ENCODE data around the gene CHCHD10. TPM values are rescaled to one million over a fixed set of nuclear protein-coding genes. Genes with fewer than 3 reads are reported as not detected.

CHCHD10 gene
- 178 and 189 TPM in 2 replicates for total RNA-seq (2022)
- Bru-seq, nascent RNA, result percentile 69 among the genes with signal in this experiment
- BruChase-seq, experiment 1, labeled RNA remaining after a 2-hour chase, result percentile 49 among the genes with signal in this experiment
- percentile 58 among the genes with signal in this experiment for BruChase-seq, experiment 2, labeled RNA remaining after a 6-hour chase
- long read RNA-seq, transcript CHCHD10-202 (4 exons, 1,171 nt), result major isoform, 55 of 57 reads
- long read RNA-seq, partial matches to known transcripts, result 0 of 57 reads
- long read RNA-seq, other reads (novel, unspliced or antisense), result 0 of 57 reads

DNA sequence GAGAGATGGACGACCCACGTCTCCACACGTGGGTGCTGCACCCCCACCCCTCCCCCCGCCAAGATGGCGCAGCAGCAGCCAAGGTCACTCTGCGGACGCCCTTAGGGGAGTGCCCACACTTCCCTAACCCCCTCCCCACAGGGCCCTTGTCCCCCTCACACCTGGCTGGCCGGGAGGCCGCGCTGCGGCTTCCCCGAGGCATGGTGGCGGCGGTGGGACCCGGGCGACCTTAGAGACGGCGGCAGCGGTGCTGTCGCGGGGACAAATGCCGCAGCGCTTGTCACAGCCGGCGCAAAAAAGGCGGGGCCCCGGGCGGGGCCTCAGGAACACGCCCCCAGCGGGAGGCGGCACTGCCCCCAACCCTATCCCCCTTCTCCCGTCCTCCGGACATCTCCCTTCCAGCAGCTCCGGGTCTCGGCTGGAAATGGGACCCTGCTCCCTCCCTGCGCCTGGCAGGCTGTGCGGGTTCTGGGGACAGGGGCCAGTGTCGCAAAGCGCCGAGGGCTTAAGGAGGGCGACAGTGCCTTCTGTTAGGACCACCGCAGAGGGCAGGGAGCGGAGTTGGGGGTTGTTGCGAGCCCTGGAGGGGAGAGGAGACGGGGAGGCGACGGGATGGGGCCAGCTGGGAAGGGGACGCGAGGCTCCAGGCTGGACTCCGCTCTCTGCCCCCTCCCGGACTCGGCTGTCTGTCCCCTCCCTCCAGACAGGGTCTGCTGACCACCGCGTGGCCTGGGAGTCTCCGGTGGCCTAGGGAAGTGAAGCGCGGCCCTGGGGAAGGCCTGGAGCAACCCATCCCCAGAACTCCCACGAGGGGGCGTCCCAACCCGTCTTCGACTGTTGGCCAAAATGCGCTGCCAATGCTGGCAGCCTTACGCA, at the start of gene CHCHD10:
Gene CHCHD10 (minus strand): TSS at position 300 of the 876 bp plus-strand sequence. CDS start 98 bp downstream, at position 202.
- peak within 1 kb of the TSS; percentile 87 for H3K4me3 Mint-ChIP-seq (ENCODE audit: unreplicated experiment)
- Histone ChIP-seq H3K4me1 (peaks cover 22% of the 10 kb centered on the region), H3K9me3 (no peaks in the 10 kb centered on the region), H3K27me3 (replicated peaks; ENCODE audit: control insufficient read depth, insufficient read depth, low read length) (no peaks in the 10 kb centered on the region), H3K36me3 (ENCODE audit: control insufficient read depth, insufficient read depth, low read length) (peaks cover 1% of the 10 kb centered on the region), H3K4me3 (ENCODE audit: low read depth, low read length) (peak within 1 kb of the TSS; percentile 75)
- TF ChIP-seq, protein P1, sequence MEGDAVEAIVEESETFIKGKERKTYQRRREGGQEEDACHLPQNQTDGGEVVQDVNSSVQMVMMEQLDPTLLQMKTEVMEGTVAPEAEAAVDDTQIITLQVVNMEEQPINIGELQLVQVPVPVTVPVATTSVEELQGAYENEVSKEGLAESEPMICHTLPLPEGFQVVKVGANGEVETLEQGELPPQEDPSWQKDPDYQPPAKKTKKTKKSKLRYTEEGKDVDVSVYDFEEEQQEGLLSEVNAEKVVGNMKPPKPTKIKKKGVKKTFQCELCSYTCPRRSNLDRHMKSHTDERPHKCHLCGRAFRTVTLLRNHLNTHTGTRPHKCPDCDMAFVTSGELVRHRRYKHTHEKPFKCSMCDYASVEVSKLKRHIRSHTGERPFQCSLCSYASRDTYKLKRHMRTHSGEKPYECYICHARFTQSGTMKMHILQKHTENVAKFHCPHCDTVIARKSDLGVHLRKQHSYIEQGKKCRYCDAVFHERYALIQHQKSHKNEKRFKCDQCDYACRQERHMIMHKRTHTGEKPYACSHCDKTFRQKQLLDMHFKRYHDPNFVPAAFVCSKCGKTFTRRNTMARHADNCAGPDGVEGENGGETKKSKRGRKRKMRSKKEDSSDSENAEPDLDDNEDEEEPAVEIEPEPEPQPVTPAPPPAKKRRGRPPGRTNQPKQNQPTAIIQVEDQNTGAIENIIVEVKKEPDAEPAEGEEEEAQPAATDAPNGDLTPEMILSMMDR (IDR thresholded peaks at IDR 0.05; ENCODE audit: insufficient read depth in 1 of 2, low read depth in 1 of 2, low read length in 1 of 2, severe bottlenecking in 1 of 2, unreplicated experiment in 1 of 2), result peak; percentile 83 to 84
- ChIA-PET CTCF (interaction anchor here (0.7 to 1.1 kb wide), 5 partner anchors 10 to 90 kb away, joined by 3 to 4 read pairs (median 3); partner anchors contain the start of genes SLC2A11 and ZNF70), POLR2A (interaction anchor here (0.7 to 1.9 kb wide), 3 partner anchors 17 to 89 kb away, joined by 4 to 20 read pairs (median 10); partner anchors contain the start of genes SLC2A11 and ZNF70)
- peaks cover 11% of the 10 kb centered on the region for H3K36me3 Mint-ChIP-seq (ENCODE audit: insufficient read depth, unreplicated experiment)
- H3K4me1 Mint-ChIP-seq (ENCODE audit: low read depth, unreplicated experiment), result no peaks in the 10 kb centered on the region
- intact Hi-C loops (cut with micrococcal nuclease; ENCODE audit: unreplicated experiment), result loop anchor here (1.0 kb wide), 1 partner anchor 19 kb away; no protein-coding TSS in a partner anchor
- peak; percentile 89 to 92 for DNase-seq
- no peaks in the 10 kb centered on the region for H3K27me3 Mint-ChIP-seq (ENCODE audit: insufficient read depth, unreplicated experiment)
- H3K9me3 Mint-ChIP-seq (ENCODE audit: unreplicated experiment), result no peaks in the 10 kb centered on the region
- H3K27ac Mint-ChIP-seq (ENCODE audit: unreplicated experiment), result peak within 1 kb of the TSS; percentile 78
- TSS peak; percentile 75 for BruUV-seq (replicated peaks)

DNA sequence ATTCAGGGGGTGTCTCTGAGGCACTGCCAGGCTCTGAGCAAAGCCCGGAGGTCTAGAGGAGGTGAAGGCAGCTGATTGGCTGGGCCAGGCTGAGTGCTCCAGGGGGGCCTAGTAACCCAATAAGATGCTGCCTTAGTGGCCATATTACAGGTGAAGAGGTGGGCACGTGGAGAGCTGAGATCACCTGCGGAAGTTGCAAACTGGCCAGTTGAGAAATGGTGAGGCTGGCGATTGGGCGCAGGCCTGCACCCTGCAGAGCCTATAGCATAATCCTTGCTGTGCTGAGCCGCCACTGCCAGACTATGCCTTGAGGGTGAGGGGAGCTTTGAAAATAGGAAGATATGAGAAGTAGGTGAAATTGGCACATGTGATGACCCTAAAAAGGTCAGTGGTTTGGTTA, 49.4 kb upstream of the CHCHD10 start:
- no TSS peak for BruUV-seq (replicated peaks)
- CTCF ChIA-PET, result no interaction called here

More for the DNA sequence above, 49.4 kb upstream of the CHCHD10 start:
- Histone ChIP-seq H3K9me3 (no peaks in the 10 kb centered on the region), H3K27me3 (replicated peaks; ENCODE audit: control insufficient read depth, insufficient read depth, low read length) (no peaks in the 10 kb centered on the region), H3K36me3 (ENCODE audit: control insufficient read depth, insufficient read depth, low read length) (peaks cover 5% of the 10 kb centered on the region), H3K4me3 (ENCODE audit: low read depth, low read length) (no peak overlapping the region), H3K4me1 (no peaks in the 10 kb centered on the region)
- Mint-ChIP-seq H3K9me3 (ENCODE audit: unreplicated experiment) (no peaks in the 10 kb centered on the region), H3K4me3 (ENCODE audit: unreplicated experiment) (no peak overlapping the region), H3K27me3 (ENCODE audit: insufficient read depth, unreplicated experiment) (no peaks in the 10 kb centered on the region), H3K4me1 (ENCODE audit: low read depth, unreplicated experiment) (no peaks in the 10 kb centered on the region), H3K36me3 (ENCODE audit: insufficient read depth, unreplicated experiment) (peaks cover 72% of the 10 kb centered on the region), H3K27ac (ENCODE audit: unreplicated experiment) (no peak overlapping the region)
- POLR2A ChIA-PET, result no interaction called here
- no peak for DNase-seq
- TF ChIP-seq, protein P1 (IDR thresholded peaks at IDR 0.05; ENCODE audit: insufficient read depth in 1 of 2, low read depth in 1 of 2, low read length in 1 of 2, severe bottlenecking in 1 of 2, unreplicated experiment in 1 of 2), result no peak
- intact Hi-C loops (cut with micrococcal nuclease; ENCODE audit: unreplicated experiment), result no loop called here

All from Caco-2 (cell line).